Heart left ventricle (tissue), 13 donors: ENCODE data around the gene TGFBRAP1.

ENCODE experiments used
- POLR2A ChIP-seq, 2 donors: fragments of 450-650 bp; IDR thresholded peaks; one replicate each; pipeline ENCODE4 v1.6.1; 2017; ENCODE audit warnings: antibody characterized with exemption in 2 of 2, mild to moderate bottlenecking in 2 of 2, moderate library complexity in 2 of 2
- TF ChIP-seq, protein P1 (sequence below), 12 donors: fragments of 200-600 bp; sonication (generic) in 4 of 12; IDR thresholded peaks; one replicate each; pipeline versions ENCODE4 v1.5.0 to v1.8.0; 2018 to 2022; ENCODE audit warnings: antibody characterized with exemption in 12 of 12, mild to moderate bottlenecking in 5 of 12
- donor health status: ischemic (EF 13 %, LVEDD 7.1; RV severe dilation, severe dysfunction).
- donor health status: DM: no; HTN: yes; CAD: no.
- donor health status: DM: no; HTN: no; CAD: no.
- donor health status: ischemic (EF 25% LVEDD 6.9; RV normal size, moderate dysfunction).
- donor health status: ischemic (EF 25% LVEDD 5.7; RV mildly dilated, moderate dysfunction).
- donor health status: ischemic (EF 35%, LVEDD 5.7; RV mildly dilated, moderate dysfunction).
- donor health status: nonischemic (EF 11% LVEDD 7.7; RV severe dilation, severe dysfunction).
- donor health status: DM: yes; HTN: yes; CAD: no.
- donor health status: PGD.
- donor health status: ischemic (EF 29% LVEDD 5.4; RV normal size, mild dysfunction).
- donor health status: nonischemic (EF 23%, LVEDD 6.1; RV moderate dilation, normal function).

DNA sequence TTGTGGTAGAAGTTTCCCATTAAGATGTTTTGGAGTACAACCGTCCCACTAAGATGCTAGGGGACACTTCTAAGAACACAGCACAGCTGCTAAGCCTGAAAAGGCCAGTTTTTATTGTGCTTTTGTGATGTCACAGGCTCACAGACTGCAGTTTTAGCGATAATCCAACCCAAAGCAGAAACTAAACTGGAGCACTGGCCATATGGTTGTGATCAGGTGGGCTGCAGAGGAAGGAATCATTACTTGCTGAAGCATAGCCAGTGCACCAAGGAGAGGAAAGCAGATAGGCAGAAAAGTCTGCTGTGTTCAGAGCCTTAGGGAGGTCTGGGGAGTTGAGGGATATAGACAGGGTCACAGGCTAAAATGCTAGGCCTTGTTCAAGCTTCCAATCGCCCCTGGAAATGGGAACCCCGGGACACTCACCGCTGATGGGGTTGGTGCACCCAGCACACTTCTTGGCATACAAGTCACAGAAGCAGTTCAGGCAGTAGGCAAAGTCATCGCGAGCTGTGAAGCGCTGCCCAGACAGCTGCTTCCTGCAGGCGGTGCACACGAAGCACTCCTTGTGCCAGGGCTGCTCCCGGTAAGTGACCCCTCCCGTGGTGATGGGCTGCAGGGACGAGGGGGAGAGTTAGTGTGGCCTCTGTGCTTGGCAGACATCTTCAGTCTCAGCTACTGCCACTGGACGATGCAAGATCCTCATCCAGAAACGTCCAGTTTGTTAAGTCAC lies 33.5 kb upstream of the TGFBRAP1 start:
- TF ChIP-seq POLR2A (IDR thresholded peaks at IDR 0.05) = no peak
- TF ChIP-seq, protein P1, sequence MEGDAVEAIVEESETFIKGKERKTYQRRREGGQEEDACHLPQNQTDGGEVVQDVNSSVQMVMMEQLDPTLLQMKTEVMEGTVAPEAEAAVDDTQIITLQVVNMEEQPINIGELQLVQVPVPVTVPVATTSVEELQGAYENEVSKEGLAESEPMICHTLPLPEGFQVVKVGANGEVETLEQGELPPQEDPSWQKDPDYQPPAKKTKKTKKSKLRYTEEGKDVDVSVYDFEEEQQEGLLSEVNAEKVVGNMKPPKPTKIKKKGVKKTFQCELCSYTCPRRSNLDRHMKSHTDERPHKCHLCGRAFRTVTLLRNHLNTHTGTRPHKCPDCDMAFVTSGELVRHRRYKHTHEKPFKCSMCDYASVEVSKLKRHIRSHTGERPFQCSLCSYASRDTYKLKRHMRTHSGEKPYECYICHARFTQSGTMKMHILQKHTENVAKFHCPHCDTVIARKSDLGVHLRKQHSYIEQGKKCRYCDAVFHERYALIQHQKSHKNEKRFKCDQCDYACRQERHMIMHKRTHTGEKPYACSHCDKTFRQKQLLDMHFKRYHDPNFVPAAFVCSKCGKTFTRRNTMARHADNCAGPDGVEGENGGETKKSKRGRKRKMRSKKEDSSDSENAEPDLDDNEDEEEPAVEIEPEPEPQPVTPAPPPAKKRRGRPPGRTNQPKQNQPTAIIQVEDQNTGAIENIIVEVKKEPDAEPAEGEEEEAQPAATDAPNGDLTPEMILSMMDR (IDR thresholded peaks at IDR 0.05) = no peak
